Gastrocnemius medialis (tissue), 4 donors: ENCODE measurements around the gene MYO1D. TPM values are rescaled to one million over a fixed set of nuclear protein-coding genes. Genes with fewer than 3 reads are reported as not detected.

ENCODE experiments used
- ATAC-seq, 2 donors: fragments of 150-250 bp; one replicate each; pipeline ENCODE4 v1.9.1; 2016
- DNase-seq, 2 donors: peaks; one replicate each; pipeline ENCODE4 v3.0.0-alpha.2; 2019
- H3K27ac ChIP-seq, 4 donors: fragments of 200-600 bp; sonication (generic); 1 replicate in 1 of 4; 2 replicates in 3 of 4; pipeline ENCODE4 v1.5.1; 2016 to 2018; ENCODE audit warnings: mild to moderate bottlenecking in 2 of 4, moderate library complexity in 1 of 4
- H3K27me3 ChIP-seq, 3 donors: fragments of 200-600 bp; sonication (generic) in 2 of 3; 1 replicate in 1 of 3; 2 replicates in 2 of 3; pipeline versions ENCODE4 v1.5.1 to v1.6.0; 2016 to 2019; ENCODE audit warnings: mild to moderate bottlenecking in 1 of 3, moderate library complexity in 1 of 3
- H3K36me3 ChIP-seq, 2 donors: fragments of 200-600 bp; sonication (generic) in 1 of 2; one replicate each; pipeline ENCODE4 v1.5.1; 2017 to 2018
- H3K4me1 ChIP-seq, 2 donors: fragments of 200-600 bp; sonication (generic) in 1 of 2; one replicate each; pipeline ENCODE4 v1.5.1; 2016 to 2017; ENCODE audit warnings: mild to moderate bottlenecking in 2 of 2
- H3K4me3 ChIP-seq, 4 donors: fragments of 200-600 bp; sonication (generic) in 3 of 4; 1 replicate in 1 of 4; 2 replicates in 3 of 4; pipeline ENCODE4 v1.5.1; 2016 to 2019; ENCODE audit warnings: mild to moderate bottlenecking in 2 of 4
- H3K9me3 ChIP-seq, 3 donors: fragments of 200-600 bp; sonication (generic) in 2 of 3; 1 replicate in 1 of 3; 2 replicates in 2 of 3; pipeline ENCODE4 v1.5.1; 2016 to 2019
- POLR2A ChIP-seq, 2 donors: fragments of 450-650 bp; IDR thresholded peaks; one replicate each; pipeline ENCODE4 v1.6.1; 2017; ENCODE audit warnings: antibody characterized with exemption in 2 of 2, mild to moderate bottlenecking in 2 of 2, moderate library complexity in 2 of 2
- in situ Hi-C, 4 donors: fragments of 200-750 bp; cut with MboI; loops; one replicate each; pipeline versions ENCODE4 v1.15.0 to v1.8.0; 2017; ENCODE audit warnings: low sequenced_read_pairs in 4 of 4
- intact Hi-C: fragments of 100-400 bp; cut with DNase I; formaldehyde crosslinking; loops from one replicate; pipeline ENCODE4 v1.15.1; 2023; ENCODE audit warnings: low total_unique reads
- total RNA-seq, 4 donors: library from RNA; depleted of rRNA; stranded (reverse); fragments of >200 nt; gene quantifications; one replicate each; pipeline versions ENCODE4 v1.1.0 to v1.2.3, GENCODE V29; 2016
- TF ChIP-seq, protein P1 (sequence below), 5 experiments: fragments of 450-650 bp in 3 of 5; fragments of 200-600 bp in 2 of 5; sonication (generic) in 2 of 5; IDR thresholded peaks in 4 of 5; conservative IDR thresholded peaks in 1 of 5; 1 replicate in 4 of 5; 2 replicates in 1 of 5; pipeline ENCODE4 v1.5.1; 2016 to 2019; ENCODE audit warnings: antibody characterized with exemption in 5 of 5, mild to moderate bottlenecking in 3 of 5, moderate library complexity in 3 of 5

The MYO1D gene
- total RNA-seq, 4 donors from 2014 or later, result 5.8 to 20.1 (median 7.8) TPM

DNA sequence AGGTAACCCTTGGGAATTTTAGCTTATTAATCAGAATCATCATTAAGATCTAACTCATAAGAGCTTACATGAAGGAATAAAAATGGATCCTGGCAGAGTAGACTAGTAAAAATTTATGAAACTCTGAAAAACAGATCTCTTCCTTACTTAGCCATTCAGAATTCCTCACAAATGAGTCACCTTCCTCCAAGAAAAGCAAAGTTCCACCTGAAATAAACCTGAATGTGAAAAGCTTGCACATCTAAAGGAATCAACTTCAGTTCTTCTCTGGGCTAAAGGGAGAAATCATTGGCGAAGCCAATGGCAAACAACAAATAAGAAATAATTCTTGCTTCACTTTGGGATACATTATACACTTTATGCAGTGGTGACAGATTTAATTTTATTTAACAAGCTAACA, 22.7 kb downstream of the MYO1D start:
- Histone ChIP-seq H3K27ac (no peak overlapping the region), H3K4me1 (no peaks in the 10 kb centered on the region), H3K36me3 (no peaks in the 10 kb centered on the region), H3K27me3 (no peaks in the 10 kb centered on the region), H3K4me3 (no peak overlapping the region), H3K9me3 (no peaks in the 10 kb centered on the region)
- intact Hi-C loops, result no loop called here
- in situ Hi-C loops, result no loop called here
- ATAC-seq (no peak), DNase-seq (no peak)
- no peak for TF ChIP-seq POLR2A (IDR thresholded peaks at IDR 0.05)
- TF ChIP-seq, protein P1, sequence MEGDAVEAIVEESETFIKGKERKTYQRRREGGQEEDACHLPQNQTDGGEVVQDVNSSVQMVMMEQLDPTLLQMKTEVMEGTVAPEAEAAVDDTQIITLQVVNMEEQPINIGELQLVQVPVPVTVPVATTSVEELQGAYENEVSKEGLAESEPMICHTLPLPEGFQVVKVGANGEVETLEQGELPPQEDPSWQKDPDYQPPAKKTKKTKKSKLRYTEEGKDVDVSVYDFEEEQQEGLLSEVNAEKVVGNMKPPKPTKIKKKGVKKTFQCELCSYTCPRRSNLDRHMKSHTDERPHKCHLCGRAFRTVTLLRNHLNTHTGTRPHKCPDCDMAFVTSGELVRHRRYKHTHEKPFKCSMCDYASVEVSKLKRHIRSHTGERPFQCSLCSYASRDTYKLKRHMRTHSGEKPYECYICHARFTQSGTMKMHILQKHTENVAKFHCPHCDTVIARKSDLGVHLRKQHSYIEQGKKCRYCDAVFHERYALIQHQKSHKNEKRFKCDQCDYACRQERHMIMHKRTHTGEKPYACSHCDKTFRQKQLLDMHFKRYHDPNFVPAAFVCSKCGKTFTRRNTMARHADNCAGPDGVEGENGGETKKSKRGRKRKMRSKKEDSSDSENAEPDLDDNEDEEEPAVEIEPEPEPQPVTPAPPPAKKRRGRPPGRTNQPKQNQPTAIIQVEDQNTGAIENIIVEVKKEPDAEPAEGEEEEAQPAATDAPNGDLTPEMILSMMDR (IDR thresholded peaks at IDR 0.05 in 4 of 5, conservative IDR thresholded peaks at IDR 0.05 in 1 of 5), result no peak

DNA sequence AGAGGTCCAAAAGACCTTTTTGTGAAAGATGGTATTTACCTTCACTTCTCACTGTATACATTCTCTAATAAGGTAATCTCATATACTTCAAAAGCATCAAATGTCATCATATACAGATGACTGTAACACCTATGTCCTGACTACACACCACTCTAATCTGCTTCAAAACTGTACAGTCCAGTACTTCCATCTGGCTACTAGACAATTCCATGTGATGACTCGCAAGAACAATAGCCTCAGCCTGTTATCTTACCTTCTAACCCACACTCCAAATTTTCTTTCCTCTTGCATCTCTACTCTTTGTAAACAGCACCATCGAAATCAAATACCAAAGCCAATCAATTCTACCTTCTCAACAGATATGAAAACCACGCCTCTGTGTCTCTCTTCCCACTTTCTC, 24.1 kb downstream of the MYO1D start:
- no peak overlapping the region for H3K4me3 ChIP-seq
- no peaks in the 10 kb centered on the region for H3K9me3 ChIP-seq
- H3K27ac ChIP-seq, result no peak overlapping the region
- no peak for TF ChIP-seq POLR2A (IDR thresholded peaks at IDR 0.05)
- TF ChIP-seq, protein P1 (IDR thresholded peaks at IDR 0.05 in 4 of 5, conservative IDR thresholded peaks at IDR 0.05 in 1 of 5), result no peak
- in situ Hi-C loops, result no loop called here
- H3K36me3 ChIP-seq, result no peaks in the 10 kb centered on the region
- DNase-seq (no peak), ATAC-seq (no peak)
- no peaks in the 10 kb centered on the region for H3K4me1 ChIP-seq
- intact Hi-C loops, result no loop called here
- no peaks in the 10 kb centered on the region for H3K27me3 ChIP-seq

DNA sequence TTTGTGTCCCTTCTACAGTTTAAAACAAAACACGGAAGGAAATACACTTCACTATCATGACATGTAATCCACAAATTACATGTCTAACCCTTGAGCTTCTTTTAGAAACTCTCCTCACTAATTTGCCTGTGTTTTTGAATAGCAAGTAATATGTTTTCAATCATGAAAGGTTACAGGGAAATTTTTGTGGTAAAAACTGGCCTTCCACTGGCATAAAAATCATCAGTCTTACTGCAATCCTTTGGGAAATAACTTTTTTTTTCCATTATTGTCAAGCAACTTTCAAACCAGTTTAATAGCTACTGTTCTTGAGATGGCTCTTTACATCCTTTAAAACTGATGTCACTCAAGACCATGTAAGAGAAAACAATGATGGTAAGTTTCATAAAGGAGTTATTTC, 27.0 kb downstream of the MYO1D start:
- DNase-seq (no peak), ATAC-seq (no peak)
- Histone ChIP-seq H3K4me3 (no peak overlapping the region), H3K9me3 (no peaks in the 10 kb centered on the region), H3K36me3 (no peaks in the 10 kb centered on the region), H3K4me1 (no peaks in the 10 kb centered on the region), H3K27ac (no peak overlapping the region), H3K27me3 (no peaks in the 10 kb centered on the region)
- in situ Hi-C loops (no loop called here), intact Hi-C loops (no loop called here)
- TF ChIP-seq, protein P1 (IDR thresholded peaks at IDR 0.05 in 4 of 5, conservative IDR thresholded peaks at IDR 0.05 in 1 of 5), result no peak
- TF ChIP-seq POLR2A (IDR thresholded peaks at IDR 0.05), result no peak

DNA sequence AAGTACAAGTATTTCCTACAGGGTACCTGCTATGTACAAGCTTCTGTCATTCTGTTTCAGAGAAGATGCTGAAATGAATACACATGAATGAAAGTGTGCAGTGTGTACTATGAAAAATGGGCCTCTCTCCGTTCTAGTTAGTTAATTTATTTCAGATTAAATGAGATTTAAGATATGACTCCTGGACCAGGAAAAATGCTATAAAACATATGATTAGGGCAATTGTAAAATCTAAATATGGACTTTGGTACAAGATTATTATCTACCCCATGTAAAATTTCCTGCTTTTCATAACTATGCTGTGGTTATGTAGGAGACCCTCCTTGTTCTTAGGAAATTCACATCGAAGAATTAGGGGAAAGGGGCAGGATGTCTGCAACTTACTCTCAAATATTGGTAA, 28.9 kb downstream of the MYO1D start:
- Histone ChIP-seq H3K4me1 (no peaks in the 10 kb centered on the region), H3K27me3 (no peaks in the 10 kb centered on the region), H3K9me3 (no peaks in the 10 kb centered on the region), H3K36me3 (no peaks in the 10 kb centered on the region), H3K27ac (no peak overlapping the region), H3K4me3 (no peak overlapping the region)
- intact Hi-C loops (no loop called here), in situ Hi-C loops (no loop called here)
- DNase-seq (no peak), ATAC-seq (no peak)
- TF ChIP-seq POLR2A (IDR thresholded peaks at IDR 0.05), result no peak
- TF ChIP-seq, protein P1 (IDR thresholded peaks at IDR 0.05 in 4 of 5, conservative IDR thresholded peaks at IDR 0.05 in 1 of 5), result no peak

DNA sequence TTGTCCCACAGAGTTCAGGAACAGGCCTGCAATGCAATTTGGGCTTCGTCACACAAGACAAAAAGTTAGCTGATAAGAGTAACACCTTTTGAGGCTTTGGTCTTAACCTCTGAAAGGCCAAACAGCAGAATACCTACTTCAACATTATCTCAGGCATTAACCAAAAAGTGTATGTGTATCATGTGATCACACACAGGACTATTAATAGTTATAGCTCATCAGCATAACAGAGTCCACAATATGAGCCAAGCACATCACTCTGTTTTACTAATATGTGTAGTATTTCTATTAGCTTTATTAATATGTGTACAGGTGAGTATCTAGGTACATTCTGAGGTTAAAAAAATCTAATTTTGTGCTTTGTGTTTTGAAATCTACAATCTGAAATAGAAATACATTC, 30.8 kb downstream of the MYO1D start:
- Histone ChIP-seq H3K36me3 (no peaks in the 10 kb centered on the region), H3K9me3 (no peaks in the 10 kb centered on the region), H3K27me3 (no peaks in the 10 kb centered on the region), H3K4me1 (no peaks in the 10 kb centered on the region), H3K27ac (no peak overlapping the region), H3K4me3 (no peak overlapping the region)
- in situ Hi-C loops (no loop called here), intact Hi-C loops (no loop called here)
- ATAC-seq, result no peak
- DNase-seq, result no peak
- no peak for TF ChIP-seq POLR2A (IDR thresholded peaks at IDR 0.05)
- TF ChIP-seq, protein P1 (IDR thresholded peaks at IDR 0.05 in 4 of 5, conservative IDR thresholded peaks at IDR 0.05 in 1 of 5), result no peak
